ENCODE results near the gene PFDN2.
A peak's percentile ranks its signal among the peaks of the same experiment; 100 is the strongest.

Gene PFDN2

GRCh38 chr1:161099090-161099802, 18.6 kb downstream of the PFDN2 start:
- DNase-seq (ENCODE audit: low spot score) = no peak

DNA sequence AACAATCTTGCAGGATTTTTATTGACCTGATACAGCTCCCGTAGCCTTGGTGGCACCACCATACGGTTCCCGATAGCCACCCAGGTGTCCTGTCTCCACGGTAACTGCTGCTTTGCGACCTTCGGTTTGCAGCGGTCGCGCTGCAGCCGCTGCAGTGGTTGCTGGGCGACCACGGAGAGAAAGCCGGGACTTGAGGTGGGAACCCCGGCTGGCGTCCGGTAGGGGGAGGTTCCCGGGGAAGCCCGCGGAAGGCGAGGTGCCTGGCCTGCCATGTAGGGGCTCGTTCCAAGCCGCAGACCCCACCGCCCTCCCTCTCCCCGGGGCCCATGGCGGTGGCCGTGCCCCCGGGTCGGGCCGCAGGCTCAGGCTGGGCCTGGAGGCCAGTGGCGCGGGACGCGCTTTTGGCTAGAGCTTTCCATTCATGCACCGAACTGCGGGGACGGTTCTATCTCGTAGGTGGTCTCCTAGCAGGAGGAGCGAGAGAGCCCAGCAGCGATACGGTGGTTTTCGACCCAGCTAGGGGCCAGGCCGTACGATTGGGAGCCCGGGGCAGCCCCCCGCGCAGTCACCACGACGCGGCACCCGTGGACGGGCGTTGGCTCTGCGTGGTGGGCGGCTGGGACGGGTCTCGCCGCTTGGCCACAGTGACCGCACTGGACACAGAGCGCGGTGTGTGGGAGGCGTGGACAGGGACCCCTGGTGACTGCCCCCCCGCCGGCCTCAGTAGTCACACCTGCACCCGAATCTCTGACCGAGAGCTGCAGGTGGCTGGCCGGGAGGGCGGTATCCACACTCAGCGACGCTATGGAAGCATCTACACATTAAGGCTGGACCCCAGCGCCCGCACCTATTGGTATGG, 19.4 kb downstream of the PFDN2 start, which contains the start of gene KLHDC9:
KLHDC9 (plus strand) TSS at position 152 of the 859 bp plus-strand sequence; CDS start at position 327, 175 bp downstream.
- DNase-seq (ENCODE audit: low spot score) = peak; percentile 81

GRCh38 chr1:161096530-161096929, 21.3 kb downstream of the PFDN2 start:
- DNase-seq (ENCODE audit: low spot score) = peak; percentile 62

DNA sequence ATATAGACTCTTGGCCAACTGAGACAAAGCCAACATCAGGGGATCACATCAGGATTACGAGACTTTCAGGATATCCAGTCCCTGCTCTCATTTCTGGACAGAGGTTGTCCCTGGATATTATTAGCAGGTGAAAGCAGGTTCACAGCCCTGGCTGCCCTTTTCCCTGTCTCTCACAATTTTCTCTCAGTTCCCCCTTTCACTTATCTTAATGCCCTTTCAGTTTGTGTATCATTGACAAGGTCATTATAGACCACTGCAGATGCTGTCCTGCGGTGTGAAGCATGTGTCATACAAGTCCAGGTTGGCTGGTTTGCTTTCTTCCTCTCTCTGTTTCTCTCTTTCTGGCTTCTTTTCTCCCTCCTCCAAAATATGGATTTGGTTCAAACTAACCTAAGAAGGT, 21.8 kb downstream of the PFDN2 start:
- DNase-seq (ENCODE audit: low spot score) = peak; percentile 15

DNA sequence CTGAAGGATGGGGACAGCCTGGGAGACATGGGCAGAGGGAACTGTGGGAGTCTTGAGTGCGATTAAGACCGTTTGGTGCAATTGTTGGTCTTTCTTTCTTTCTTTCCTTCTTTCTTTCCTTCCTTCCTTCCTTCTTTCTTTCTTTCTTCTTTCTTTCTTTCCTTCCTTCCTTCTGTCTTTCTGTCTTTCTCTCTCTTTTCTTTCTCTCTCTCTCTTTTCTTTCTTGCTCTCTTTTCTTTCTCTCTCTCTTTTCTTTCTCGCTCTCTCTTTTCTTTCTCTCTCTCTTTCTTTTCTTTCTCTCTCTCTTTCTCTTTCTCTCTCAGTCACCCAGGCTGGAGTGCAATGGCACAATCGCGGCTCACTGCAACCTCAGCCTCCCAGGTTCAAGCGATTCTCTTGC, 22.6 kb downstream of the PFDN2 start:
- DNase-seq (ENCODE audit: low spot score) = no peak

DNA sequence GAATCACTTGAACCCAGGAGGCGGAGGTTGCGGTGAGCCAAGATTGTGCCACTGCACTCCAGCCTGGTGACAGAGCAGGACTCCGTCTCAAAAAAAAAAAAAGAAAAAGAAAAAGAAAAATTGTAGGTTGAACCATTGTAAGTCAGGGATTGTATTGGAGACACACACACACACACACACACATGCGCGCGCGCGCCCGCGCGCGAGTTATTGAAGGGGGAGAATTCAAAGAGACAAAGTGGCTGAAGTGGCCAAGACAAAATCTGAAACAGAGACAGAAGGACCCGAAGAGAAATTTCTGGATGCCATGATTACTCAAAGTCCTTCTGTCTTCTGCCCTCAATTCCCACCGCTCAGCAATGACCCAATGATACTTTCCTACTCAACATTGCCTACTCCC, 23.4 kb downstream of the PFDN2 start:
- DNase-seq (ENCODE audit: low spot score) = peak; percentile 12

DNA sequence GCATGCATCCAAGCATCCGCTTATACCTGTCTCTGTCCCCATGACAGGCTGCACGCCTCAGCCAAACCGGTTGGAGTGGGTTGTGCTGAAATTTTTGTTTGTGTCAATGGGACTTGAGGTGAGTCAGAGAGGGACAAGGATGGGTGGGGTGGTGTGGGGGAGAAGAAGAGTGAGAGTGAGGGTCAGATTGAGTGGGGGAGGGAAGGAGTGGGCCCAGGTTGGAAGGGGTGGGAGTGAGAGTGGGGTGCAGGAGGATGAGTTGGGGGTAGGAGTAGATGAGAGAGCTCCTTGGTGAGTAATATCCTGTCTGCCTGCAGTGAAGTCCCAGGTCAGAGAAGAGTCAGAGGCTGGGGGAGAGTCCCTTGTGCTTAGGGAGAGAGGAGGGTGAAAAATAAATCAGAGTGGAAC, 25.2 kb downstream of the PFDN2 start:
- peak; percentile 30 for DNase-seq (ENCODE audit: low spot score)

DNA sequence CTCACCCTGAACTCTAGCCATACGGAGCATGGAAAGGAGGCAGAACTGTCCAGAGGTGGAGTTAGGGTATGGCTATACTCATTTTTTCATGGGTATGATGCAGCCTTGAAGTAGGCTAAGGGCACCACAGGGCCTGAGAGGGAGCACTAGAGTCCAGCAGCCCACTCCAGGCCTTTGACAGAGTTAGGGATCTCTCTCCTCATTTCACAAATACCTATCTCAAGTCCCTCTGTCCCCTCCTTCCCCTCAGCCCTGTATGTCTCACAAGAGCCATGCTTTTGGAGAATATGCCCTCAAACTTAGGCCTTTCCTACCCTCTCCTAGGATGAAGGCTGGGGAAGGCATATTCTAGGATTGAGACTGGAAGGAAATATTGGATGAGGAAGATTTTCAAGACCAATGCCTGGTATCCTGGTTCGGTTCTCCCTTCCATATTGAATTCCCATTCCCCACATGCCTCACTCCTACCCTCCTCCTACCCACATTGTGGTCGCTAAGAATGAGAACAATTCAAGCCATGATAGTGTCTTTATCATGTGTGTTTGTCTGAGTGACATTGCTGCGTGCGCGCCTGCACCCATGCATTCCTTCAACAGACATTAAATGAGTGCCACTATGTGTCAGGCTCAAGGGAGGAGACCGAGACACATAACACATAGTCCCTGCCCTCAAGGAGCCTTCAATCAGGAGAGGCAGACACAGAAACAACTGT, 25.9 kb downstream of the PFDN2 start:
- peak; percentile 26 for DNase-seq (ENCODE audit: low spot score)

- DNase-seq (ENCODE audit: low spot score) = no peak
These were observed 26.7 kb downstream of the PFDN2 start for GRCh38 chr1:161091093-161091492.

DNA sequence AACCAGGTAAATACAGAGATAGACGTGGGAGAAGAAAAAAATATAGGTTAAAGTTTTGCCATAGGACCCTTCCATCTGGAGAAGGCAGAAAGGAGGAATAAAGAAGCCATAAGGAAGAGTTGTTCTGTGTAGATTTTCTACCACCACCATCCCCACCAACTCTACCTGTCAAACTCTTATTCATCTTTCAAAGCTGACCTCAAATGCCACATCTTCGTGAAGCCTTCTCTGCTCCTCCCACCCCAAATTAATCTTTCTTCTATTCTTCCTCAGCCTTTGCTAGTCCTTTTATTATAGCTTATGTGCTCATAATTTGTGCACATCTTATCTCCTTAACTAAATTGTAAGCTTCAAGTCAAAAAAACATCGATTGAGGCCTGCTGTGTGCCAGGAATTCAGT, 27.2 kb downstream of the PFDN2 start:
- no peak for DNase-seq (ENCODE audit: low spot score)

DNA sequence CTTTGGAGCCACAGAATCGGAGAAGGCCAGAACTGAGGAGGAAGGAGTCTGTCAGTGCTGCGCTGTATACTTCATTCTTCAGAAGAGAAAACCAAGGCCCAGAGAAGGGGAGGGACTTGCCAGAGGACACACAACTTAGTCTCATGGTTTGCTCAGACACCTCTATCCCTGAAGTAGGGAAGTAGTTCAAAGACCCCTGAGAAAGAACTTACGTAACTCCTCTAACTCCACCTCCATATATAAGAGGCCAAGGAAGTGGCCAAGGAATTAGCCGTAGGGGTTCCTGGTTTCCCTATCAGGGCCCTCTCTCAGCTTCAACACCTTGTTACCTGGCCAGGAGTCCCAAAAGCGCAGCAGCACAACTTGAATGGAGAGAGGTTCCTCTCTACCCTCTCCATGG, 27.9 kb downstream of the PFDN2 start:
- DNase-seq (ENCODE audit: low spot score) = no peak

DNA sequence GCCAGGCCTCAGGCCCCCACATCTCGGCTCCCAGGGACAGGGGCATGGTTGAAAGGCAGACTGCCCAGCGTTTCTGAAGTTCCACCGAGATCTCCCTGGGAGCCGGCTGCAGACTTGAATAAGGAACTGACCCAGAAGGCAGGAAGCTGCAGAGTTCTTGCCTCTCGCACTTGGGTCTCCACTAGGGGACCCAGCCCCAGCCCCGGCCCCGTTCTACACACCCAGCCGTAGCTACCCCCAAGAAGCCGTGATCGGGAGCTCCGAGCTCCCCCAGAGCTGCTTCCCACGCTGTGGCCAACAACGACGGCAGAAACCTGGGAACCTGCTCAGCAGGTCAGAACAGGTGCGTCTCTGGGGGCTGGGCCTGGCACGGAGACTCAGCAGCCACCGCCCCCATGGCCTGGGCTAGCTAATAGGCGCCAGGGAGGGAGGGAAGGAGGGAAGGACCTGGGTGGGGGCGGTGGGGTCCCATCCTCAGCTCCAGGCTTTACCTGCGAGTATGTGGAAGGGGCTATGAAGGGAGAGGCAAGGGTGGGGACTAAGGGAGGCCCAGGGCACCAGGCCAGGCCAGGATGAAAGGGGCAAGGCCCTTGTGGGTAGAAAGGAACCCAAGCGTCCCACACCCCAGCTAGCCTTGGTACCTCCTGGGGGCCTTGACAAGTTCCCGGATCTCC, 28.4 kb downstream of the PFDN2 start, which contains the start of gene NECTIN4:
NECTIN4 (minus strand) TSS at position 308 of the 674 bp plus-strand sequence; CDS start at position 46, 262 bp downstream.
- DNase-seq (ENCODE audit: low spot score) = peak; percentile 54

- peak; percentile 23 for DNase-seq (ENCODE audit: low spot score)
These were observed 29.2 kb downstream of the PFDN2 start for GRCh38 chr1:161088587-161089110.

DNA sequence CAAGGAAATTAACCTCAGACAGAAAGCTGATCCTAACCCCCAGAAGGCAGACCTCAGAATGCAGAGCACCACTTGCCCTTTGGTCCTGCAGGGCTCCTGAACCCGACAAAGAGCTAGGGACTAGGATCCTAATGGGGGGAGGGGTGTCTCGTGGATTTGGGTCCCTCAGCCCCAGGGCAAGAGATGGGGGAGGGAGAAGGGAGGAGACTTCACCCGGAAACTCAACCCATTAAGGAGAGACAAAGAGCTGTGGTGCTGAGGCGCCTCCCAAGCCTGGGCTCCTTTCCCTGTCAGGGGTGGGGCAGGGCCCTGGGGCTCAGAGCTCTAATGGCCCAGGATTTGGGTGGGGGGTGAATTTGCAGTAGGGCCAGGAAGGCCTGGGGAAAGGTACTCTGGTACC, 31.4 kb downstream of the PFDN2 start:
- no peak for DNase-seq (ENCODE audit: low spot score)

- DNase-seq (ENCODE audit: low spot score) = no peak
These were observed 32.7 kb downstream of the PFDN2 start for GRCh38 chr1:161085165-161085564.

DNA sequence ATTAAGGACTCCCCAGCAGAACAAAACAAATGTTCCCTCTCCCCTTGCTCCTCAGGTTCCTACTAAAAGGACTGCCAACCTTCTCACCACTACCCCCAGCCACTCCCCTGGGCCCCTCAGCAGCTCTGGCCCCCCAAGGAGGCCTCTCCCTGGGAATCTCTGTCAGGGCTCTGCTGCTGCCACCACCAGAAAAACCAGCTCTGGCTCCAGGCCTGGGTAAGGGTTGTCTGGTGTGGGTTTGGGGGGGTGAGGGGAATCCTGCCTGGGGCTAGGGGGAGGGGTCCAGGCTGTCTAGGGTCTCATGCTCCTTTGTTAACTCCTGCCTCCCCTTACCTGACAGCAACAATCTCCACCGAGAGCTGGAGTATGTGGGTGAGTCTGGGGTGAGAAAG, 33.2 kb downstream of the PFDN2 start:
- no peak for DNase-seq (ENCODE audit: low spot score)

DNA sequence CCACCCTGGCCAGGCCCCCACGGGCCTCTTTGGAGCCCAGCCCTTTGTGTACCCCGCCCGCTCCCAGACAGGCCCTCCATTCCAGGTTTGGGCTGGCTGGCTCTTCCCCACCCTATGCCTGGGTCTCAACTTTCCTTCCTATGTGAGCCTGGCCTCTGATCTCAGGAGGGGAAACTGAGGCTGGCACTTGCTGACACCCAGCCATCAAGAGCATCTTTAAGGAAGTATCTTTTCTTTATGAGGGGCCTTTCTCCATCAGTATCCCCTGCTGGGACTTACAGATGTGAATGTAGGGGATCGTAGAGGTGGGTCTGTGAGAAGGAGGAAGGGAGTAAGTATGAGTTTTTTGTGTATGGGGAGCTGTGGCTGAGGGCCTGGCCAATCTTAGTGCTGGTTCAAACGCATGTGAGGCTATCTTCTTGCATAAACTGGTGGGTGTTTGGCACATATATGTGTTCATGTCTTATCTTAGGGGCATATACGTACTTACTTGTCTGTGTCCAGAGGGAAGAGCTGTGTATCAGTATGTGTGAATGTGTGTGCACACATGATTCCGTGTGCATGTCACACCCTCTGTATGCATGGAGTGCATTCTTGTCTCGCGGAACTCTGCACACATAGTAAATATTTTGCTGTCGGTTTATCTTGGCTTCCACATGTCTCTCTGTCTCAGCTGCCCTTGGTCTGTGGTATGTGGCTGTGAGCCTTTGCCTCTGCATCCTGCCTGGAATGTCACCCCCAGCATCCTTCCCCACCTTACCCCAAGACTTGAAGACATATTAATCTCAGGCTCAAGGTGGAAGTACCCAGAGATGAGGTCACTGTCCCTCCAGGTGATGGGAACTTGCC, 33.9 kb downstream of the PFDN2 start:
- no peak for DNase-seq (ENCODE audit: low spot score)

- DNase-seq (ENCODE audit: low spot score) = no peak
These were observed 34.7 kb downstream of the PFDN2 start for GRCh38 chr1:161082996-161083747.

DNA sequence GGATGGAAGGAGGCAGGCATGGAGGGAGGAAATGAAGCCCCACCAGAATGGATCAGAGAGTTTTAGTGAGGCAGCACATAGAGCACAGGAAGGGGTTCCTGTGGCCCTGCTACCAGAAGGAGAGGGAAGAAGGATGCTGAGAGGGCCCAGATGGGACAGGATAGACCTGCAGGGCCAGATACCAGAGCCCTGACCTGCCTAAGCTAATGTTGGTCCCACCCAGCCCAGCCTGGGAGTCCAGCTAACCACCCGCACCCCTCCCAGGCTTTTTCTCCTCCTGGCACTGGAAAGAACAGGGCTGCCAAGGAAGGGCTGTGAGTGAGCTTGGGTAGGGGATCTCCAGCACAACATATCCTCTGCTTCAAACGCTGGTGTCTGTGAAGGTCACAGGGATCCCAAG, 35.4 kb downstream of the PFDN2 start:
- no peak for DNase-seq (ENCODE audit: low spot score)

DNA sequence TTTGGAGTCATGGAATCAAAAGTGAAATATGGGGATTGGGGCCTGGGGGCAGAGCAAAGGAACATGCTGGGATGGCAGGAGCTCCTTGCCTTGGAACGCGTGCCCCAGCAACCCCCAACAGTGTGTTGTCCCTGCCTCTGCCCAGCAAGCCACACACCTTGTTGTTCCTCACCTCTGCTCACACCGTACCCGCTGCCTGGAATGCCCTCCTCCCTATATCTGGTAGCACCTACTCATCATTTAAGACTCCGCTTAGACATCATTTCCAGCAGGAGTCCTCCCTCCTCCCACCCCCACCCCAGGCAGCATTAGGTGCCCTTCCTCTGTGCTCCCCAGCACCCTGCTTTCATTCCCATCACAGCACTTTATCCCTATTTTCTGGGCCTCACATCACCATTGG, 36.3 kb downstream of the PFDN2 start:
- no peak for DNase-seq (ENCODE audit: low spot score)

All from left forelimb (tissue), 1 donor.